K562 (cell line): ENCODE measurements around the gene CLTB. TPM values are rescaled to one million over a fixed set of nuclear protein-coding genes. Genes with fewer than 3 reads are reported as not detected.

Source experiments
- ATAC-seq: fragments of 200-7000 bp; cut with Tn5 transposase; 3 replicates; pipeline ENCODE4 v1.9.1; 2020; ENCODE audit warnings: moderate library complexity
- BruUV-seq: library from RNA; stranded (reverse); fragments of 400-500 nt; replicated peaks from 2 replicates; lab custom pipeline; 2021; lab: Mats Ljungman, UMichigan
- CTCF ChIA-PET: fragments of 300-600 bp; formaldehyde crosslinking; extraction: SDS; loops from one replicate; lab custom pipeline; 2021; ENCODE audit warnings: low intra/inter-chr PET ratio; lab: Yijun Ruan, JAX
- POLR2A ChIA-PET: fragments of 300-600, 350-650 bp; sonication (Branson Sonifier 250); formaldehyde crosslinking; extraction: SDS; loops from one replicate; lab custom pipeline; 2021; ENCODE audit warnings: antibody characterized with exemption, inconsistent platforms; lab: Yijun Ruan, JAX
- DNase-seq, 4 experiments: peaks; one replicate each; pipeline versions ENCODE4 v3.0.0 to v3.0.0-alpha.2; 2011 to 2018; ENCODE audit warnings: low spot score in 3 of 4, mixed read lengths in 3 of 4; ENCODE audit errors: extremely low read depth in 1 of 4
- FAIRE-seq: peaks from 2 replicates; lab custom pipeline; 2011; peaks lifted over from hg19 to GRCh38; lab: Jason Lieb, UNC
- H2AFZ ChIP-seq: 2 replicates; pipeline ENCODE4 v1.6.0; 2011; ENCODE audit warnings: low read depth, low read length, control low read depth, inconsistent platforms
- H3K27ac ChIP-seq: fragments of 200-600 bp; 3 replicates; pipeline ENCODE4 v1.8.0; 2011; ENCODE audit warnings: low read depth, mild to moderate bottlenecking, control low read depth, inconsistent platforms, low read length, moderate library complexity, mixed read lengths; ENCODE audit errors: extremely low read depth
- H3K27me3 ChIP-seq, 2 experiments: fragments of 300-600 bp in 1 of 2; 2 replicates in 1 of 2; 3 replicates in 1 of 2; pipeline versions ENCODE4 v1.6.0 to v1.8.0; 2011; ENCODE audit warnings: inconsistent platforms in 2 of 2, low read length in 2 of 2, mild to moderate bottlenecking in 1 of 2, mixed read lengths in 1 of 2, moderate library complexity in 1 of 2; ENCODE audit not compliant: control insufficient read depth in 2 of 2, insufficient read depth in 2 of 2
- H3K36me3 ChIP-seq: fragments of 300-600 bp; 3 replicates; pipeline ENCODE4 v1.8.0; 2011; ENCODE audit warnings: mild to moderate bottlenecking, low read length, inconsistent platforms; ENCODE audit not compliant: control insufficient read depth, insufficient read depth
- H3K4me1 ChIP-seq, 2 experiments: fragments of 200-600 bp in 1 of 2; replicated peaks in 1 of 2; 2 replicates in 1 of 2; 3 replicates in 1 of 2; pipeline versions ENCODE4 v1.5.1 to v1.8.0; 2011; ENCODE audit warnings: inconsistent platforms in 2 of 2, low read length in 2 of 2, mild to moderate bottlenecking in 1 of 2, mixed read lengths in 1 of 2, moderate library complexity in 1 of 2; ENCODE audit not compliant: control insufficient read depth in 2 of 2, insufficient read depth in 2 of 2
- H3K4me2 ChIP-seq: 2 replicates; pipeline ENCODE4 v1.6.1; 2011; ENCODE audit warnings: low read length, control low read depth, inconsistent platforms, mixed read lengths; ENCODE audit not compliant: insufficient read depth
- H3K4me3 ChIP-seq: fragments of 200-600 bp; sonication (generic), shearing (Covaris generic); 2 replicates; pipeline ENCODE4 v1.5.1; 2016; ENCODE audit warnings: control low read depth, inconsistent platforms
- H3K79me2 ChIP-seq: fragments of 200-600 bp; 3 replicates; pipeline ENCODE4 v1.8.0; 2011; ENCODE audit warnings: low read length, inconsistent platforms; ENCODE audit not compliant: control insufficient read depth, insufficient read depth
- H3K9ac ChIP-seq, 2 experiments: 2 replicates each; pipeline versions ENCODE4 v1.6.0 to v1.6.1; 2011; ENCODE audit warnings: low read depth in 2 of 2, low read length in 2 of 2, control low read depth in 1 of 2, inconsistent platforms in 1 of 2, mild to moderate bottlenecking in 1 of 2, mixed read lengths in 1 of 2; ENCODE audit not compliant: insufficient read depth in 1 of 2
- H3K9me1 ChIP-seq: one replicate; pipeline ENCODE4 v1.6.0; 2011; ENCODE audit warnings: inconsistent platforms, mild to moderate bottlenecking, low read length, moderate library complexity; ENCODE audit not compliant: control insufficient read depth, insufficient read depth
- H3K9me3 ChIP-seq: replicated peaks from 2 replicates; pipeline ENCODE4 v1.5.1; 2011; ENCODE audit warnings: low read depth, low read length, inconsistent platforms; ENCODE audit not compliant: control insufficient read depth, insufficient read depth
- H4K20me1 ChIP-seq: replicated peaks from 2 replicates; pipeline ENCODE4 v1.6.1; 2011; ENCODE audit warnings: low read length, inconsistent platforms, mixed read lengths; ENCODE audit not compliant: control insufficient read depth, insufficient read depth
- EP400 ChIP-seq: fragments of 450-650 bp; IDR thresholded peaks from 2 replicates; pipeline ENCODE4 v1.6.1; 2017; ENCODE audit warnings: antibody characterized with exemption, mild to moderate bottlenecking, moderate library complexity
- KLF13 ChIP-seq: fragments of 450-650 bp; IDR thresholded peaks from 2 replicates; pipeline ENCODE4 v1.6.1; 2016; ENCODE audit warnings: missing genetic modification characterization, low read depth, mild to moderate bottlenecking, missing compliant biosample characterization, moderate library complexity, borderline replicate concordance
- MTA2 ChIP-seq: fragments of 450-650 bp; IDR thresholded peaks from 2 replicates; pipeline ENCODE4 v1.6.1; 2016; ENCODE audit warnings: low read depth
- MXI1 ChIP-seq: IDR thresholded peaks from 2 replicates; pipeline ENCODE4 v1.6.1; 2011; ENCODE audit warnings: low read depth, mild to moderate bottlenecking, improper control_type of control experiment, low read length
- SP2 ChIP-seq: IDR thresholded peaks from 2 replicates; pipeline ENCODE4 v1.6.1; 2011; ENCODE audit warnings: mild to moderate bottlenecking, low read depth, low read length, moderate library complexity; ENCODE audit not compliant: poor library complexity, severe bottlenecking; ENCODE audit errors: extremely low read depth
- WGBS: fragments of 100-300 bp; shearing (Covaris generic); methylation state at CpG from one replicate; pipeline ENCODE4 v1.1.6; 2016; ENCODE audit warnings: low coverage, mixed read lengths; ENCODE audit not compliant: insufficient coverage; ENCODE audit errors: missing lambda C conversion rate; 5-methylcytosine and 5-hydroxymethylcytosine counted together
- in situ Hi-C: fragments of 300-500 bp; cut with MboI; formaldehyde crosslinking; loops from 4 replicates; pipeline ENCODE4 v1.15.0; 2018; ENCODE audit warnings: inconsistent platforms, mixed read lengths
- intact Hi-C: fragments of 100-400 bp; cut with micrococcal nuclease; formaldehyde crosslinking; loops from 2 replicates; pipeline ENCODE4 v1.14.2; 2022
- polyA plus RNA-seq, 8 experiments: library from polyadenylated mRNA; depleted of rRNA in 4 of 8; stranded (reverse) in 5 of 8; unstranded in 3 of 8; fragments of >200 nt; fragmentation: Nextera tagmentation in 2 of 8; fragmentation: Illumina TruSeq in 1 of 8; extraction: Ambion mirVana in 2 of 8; extraction: Trizol in 1 of 8; gene quantifications; 2 replicates each; pipeline versions ENCODE4 v1.2.1 to v1.2.3, GENCODE V29; 2011 to 2014; ENCODE audit warnings: inconsistent platforms in 1 of 8, missing spikeins in 1 of 8
- total RNA-seq, 7 experiments: library from RNA; depleted of rRNA in 6 of 7; stranded (reverse); fragments of >200 nt in 6 of 7; fragmentation: Illumina TruSeq in 2 of 7; extraction: Trizol in 2 of 7; gene quantifications; 2 replicates each; pipeline versions ENCODE4 v1.2.1 to v1.2.3, GENCODE V29; 2011 to 2021; ENCODE audit warnings: low replicate concordance in 1 of 7
- TF ChIP-seq, protein P1 (sequence below), 2 experiments: IDR thresholded peaks; 2 replicates each; pipeline ENCODE4 v1.6.1; 2011; ENCODE audit warnings: borderline replicate concordance in 1 of 2, control low read depth in 1 of 2, low read depth in 1 of 2, low read length in 1 of 2, mild to moderate bottlenecking in 1 of 2, mixed read lengths in 1 of 2, moderate library complexity in 1 of 2; ENCODE audit not compliant: insufficient read depth in 1 of 2, insufficient read length in 1 of 2, poor library complexity in 1 of 2, severe bottlenecking in 1 of 2; ENCODE audit errors: extremely low read depth in 1 of 2
- TF ChIP-seq, protein P2 (sequence below): fragments of 450-650 bp; IDR thresholded peaks from 2 replicates; pipeline ENCODE4 v1.6.1; 2016; ENCODE audit warnings: borderline replicate concordance
- TF ChIP-seq, protein P3 (sequence below): sonication (generic); formaldehyde crosslinking; IDR thresholded peaks from 2 replicates; pipeline ENCODE4 v1.8.0; 2022; ENCODE audit warnings: mild to moderate bottlenecking, missing genetic modification reagents
- TF ChIP-seq, protein P4 (sequence below): sonication (generic); formaldehyde crosslinking; IDR thresholded peaks from 2 replicates; pipeline ENCODE4 v1.8.0; 2023; ENCODE audit warnings: missing genetic modification reagents, mild to moderate bottlenecking, borderline replicate concordance

CLTB gene
- total and polyA plus RNA-seq, 9 of the 15 experiments (the other 6 are each of a cell fraction or from before 2014, with no cell fraction given): 1.8 to 117 (median 39.0) TPM

DNA sequence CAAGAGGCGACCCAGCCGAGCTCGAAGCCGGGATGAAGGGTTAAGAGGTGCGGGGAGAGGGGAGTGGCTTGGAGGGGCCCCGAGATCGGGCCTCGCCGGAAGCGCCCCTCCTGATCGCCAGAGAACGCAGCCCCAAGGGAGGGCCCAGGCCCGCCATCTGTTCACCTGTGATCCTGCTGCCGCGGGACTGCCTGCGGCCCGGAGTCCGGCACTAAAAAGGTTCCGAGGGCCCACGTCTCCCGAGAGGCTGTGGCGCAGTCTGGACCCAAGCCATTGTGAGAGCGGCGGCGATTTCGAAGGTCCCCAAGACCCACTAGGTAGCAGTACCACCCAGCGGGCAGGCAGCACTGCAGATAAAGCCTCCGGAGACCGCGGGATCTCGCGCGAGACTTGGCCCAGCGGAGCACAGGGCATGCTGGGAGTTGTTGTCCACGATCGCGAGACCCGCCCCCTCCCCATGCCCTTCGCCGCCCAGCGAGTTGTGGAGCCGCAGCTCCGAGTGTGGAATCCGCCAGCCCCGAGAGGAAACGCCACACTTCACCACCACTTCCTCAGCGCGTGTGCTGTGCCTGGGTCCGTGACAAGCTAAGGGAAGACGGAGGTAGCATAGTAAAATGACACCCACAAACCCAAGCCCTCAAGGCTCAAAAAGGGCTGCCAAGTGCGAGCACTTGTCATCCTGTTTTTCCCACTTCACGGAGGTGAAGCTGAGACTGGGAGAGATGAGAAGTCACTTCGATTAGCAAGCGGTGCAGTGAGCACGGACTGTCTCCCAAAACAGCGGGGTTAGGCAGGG, 54.7 kb downstream of the CLTB start, which contains the start of gene KIAA1191:
Gene KIAA1191, minus strand, starts transcription at position 328 of the 796 bp plus-strand sequence. CDS start 2,256 bp downstream, outside the sequence.
- Histone ChIP-seq H3K36me3 (peaks cover 26% of the 10 kb centered on the region; the same call in 2 of the 3 replicates), H3K9me1 (no peaks in the 10 kb centered on the region), H2AFZ (peak within 1 kb of the TSS; percentile 99), H3K4me2 (peak within 1 kb of the TSS; percentile 98), H3K4me3 (peak within 1 kb of the TSS; percentile 96), H3K9ac (peak within 1 kb of the TSS; percentile 81 to 99), H3K79me2 (peaks cover 39% of the 10 kb centered on the region), H4K20me1 (no peaks in the 10 kb centered on the region), H3K9me3 (no peaks in the 10 kb centered on the region), H3K27me3 (no peaks in the 10 kb centered on the region), H3K4me1 (peaks cover 9 to 18% of the 10 kb centered on the region in 2 experiments; a peak in 4 of 5 replicates), H3K27ac (peak within 1 kb of the TSS; percentile 75)
- ChIA-PET POLR2A (interaction anchor here (0.6 to 3.7 kb wide), 12 partner anchors 9 to 1835 kb away, joined by 3 to 23 read pairs (median 4); partner anchors contain the start of genes CLTB, HIGD2A and NOP16), CTCF (no interaction called here)
- ATAC-seq: peak; percentile 99
- BruUV-seq: no TSS peak
- 2% methylated on average over 46 of the region's 56 CpGs for WGBS
- DNase-seq: peak; percentile 91 to 96 (median 93)
- peak; percentile 94 for FAIRE-seq
- intact Hi-C loops: loop anchor here (1.0 kb wide), 1 partner anchor 27 kb away; the partner anchor contains the start of genes HIGD2A and NOP16
- in situ Hi-C loops: no loop called here
- TF ChIP-seq, protein P1, sequence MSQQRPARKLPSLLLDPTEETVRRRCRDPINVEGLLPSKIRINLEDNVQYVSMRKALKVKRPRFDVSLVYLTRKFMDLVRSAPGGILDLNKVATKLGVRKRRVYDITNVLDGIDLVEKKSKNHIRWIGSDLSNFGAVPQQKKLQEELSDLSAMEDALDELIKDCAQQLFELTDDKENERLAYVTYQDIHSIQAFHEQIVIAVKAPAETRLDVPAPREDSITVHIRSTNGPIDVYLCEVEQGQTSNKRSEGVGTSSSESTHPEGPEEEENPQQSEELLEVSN (IDR thresholded peaks at IDR 0.05; ENCODE audit: borderline replicate concordance in 1 of 2, extremely low read depth in 1 of 2, insufficient read depth in 1 of 2, insufficient read length in 1 of 2, low read depth in 1 of 2, low read length in 1 of 2, poor library complexity in 1 of 2, severe bottlenecking in 1 of 2): peak in 1 of 2 experiments; percentile 8
- TF ChIP-seq KLF13 (tag) (peak; percentile 85), SP2 (no peak), MXI1 (peak; percentile 54), MTA2 (no peak), EP400 (peak; percentile 75)
- TF ChIP-seq, protein P2, sequence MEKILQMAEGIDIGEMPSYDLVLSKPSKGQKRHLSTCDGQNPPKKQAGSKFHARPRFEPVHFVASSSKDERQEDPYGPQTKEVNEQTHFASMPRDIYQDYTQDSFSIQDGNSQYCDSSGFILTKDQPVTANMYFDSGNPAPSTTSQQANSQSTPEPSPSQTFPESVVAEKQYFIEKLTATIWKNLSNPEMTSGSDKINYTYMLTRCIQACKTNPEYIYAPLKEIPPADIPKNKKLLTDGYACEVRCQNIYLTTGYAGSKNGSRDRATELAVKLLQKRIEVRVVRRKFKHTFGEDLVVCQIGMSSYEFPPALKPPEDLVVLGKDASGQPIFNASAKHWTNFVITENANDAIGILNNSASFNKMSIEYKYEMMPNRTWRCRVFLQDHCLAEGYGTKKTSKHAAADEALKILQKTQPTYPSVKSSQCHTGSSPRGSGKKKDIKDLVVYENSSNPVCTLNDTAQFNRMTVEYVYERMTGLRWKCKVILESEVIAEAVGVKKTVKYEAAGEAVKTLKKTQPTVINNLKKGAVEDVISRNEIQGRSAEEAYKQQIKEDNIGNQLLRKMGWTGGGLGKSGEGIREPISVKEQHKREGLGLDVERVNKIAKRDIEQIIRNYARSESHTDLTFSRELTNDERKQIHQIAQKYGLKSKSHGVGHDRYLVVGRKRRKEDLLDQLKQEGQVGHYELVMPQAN: peak; percentile 68; the same call in 1 of the 2 replicates
- TF ChIP-seq, protein P3, sequence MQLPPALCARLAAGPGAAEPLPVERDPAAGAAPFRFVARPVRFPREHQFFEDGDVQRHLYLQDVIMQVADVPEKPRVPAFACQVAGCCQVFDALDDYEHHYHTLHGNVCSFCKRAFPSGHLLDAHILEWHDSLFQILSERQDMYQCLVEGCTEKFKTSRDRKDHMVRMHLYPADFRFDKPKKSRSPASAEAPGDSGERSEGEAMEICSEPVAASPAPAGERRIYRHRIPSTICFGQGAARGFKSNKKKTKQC (CRISPR knock-in tag): peak; percentile 68; the same call in 1 of the 2 replicates
- TF ChIP-seq, protein P4, sequence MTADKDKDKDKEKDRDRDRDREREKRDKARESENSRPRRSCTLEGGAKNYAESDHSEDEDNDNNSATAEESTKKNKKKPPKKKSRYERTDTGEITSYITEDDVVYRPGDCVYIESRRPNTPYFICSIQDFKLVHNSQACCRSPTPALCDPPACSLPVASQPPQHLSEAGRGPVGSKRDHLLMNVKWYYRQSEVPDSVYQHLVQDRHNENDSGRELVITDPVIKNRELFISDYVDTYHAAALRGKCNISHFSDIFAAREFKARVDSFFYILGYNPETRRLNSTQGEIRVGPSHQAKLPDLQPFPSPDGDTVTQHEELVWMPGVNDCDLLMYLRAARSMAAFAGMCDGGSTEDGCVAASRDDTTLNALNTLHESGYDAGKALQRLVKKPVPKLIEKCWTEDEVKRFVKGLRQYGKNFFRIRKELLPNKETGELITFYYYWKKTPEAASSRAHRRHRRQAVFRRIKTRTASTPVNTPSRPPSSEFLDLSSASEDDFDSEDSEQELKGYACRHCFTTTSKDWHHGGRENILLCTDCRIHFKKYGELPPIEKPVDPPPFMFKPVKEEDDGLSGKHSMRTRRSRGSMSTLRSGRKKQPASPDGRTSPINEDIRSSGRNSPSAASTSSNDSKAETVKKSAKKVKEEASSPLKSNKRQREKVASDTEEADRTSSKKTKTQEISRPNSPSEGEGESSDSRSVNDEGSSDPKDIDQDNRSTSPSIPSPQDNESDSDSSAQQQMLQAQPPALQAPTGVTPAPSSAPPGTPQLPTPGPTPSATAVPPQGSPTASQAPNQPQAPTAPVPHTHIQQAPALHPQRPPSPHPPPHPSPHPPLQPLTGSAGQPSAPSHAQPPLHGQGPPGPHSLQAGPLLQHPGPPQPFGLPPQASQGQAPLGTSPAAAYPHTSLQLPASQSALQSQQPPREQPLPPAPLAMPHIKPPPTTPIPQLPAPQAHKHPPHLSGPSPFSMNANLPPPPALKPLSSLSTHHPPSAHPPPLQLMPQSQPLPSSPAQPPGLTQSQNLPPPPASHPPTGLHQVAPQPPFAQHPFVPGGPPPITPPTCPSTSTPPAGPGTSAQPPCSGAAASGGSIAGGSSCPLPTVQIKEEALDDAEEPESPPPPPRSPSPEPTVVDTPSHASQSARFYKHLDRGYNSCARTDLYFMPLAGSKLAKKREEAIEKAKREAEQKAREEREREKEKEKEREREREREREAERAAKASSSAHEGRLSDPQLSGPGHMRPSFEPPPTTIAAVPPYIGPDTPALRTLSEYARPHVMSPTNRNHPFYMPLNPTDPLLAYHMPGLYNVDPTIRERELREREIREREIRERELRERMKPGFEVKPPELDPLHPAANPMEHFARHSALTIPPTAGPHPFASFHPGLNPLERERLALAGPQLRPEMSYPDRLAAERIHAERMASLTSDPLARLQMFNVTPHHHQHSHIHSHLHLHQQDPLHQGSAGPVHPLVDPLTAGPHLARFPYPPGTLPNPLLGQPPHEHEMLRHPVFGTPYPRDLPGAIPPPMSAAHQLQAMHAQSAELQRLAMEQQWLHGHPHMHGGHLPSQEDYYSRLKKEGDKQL (CRISPR knock-in tag): no peak
